H9 (cell line): ENCODE results near the gene EFHD2. TPM values are rescaled to one million over a fixed set of nuclear protein-coding genes. Genes with fewer than 3 reads are reported as not detected.

Experiments used
- DNase-seq: peaks from one replicate; pipeline ENCODE4 v3.0.0-alpha.2; 2017
- H2AFZ ChIP-seq: one replicate; pipeline ENCODE4 v1.6.1; 2013; ENCODE audit warnings: mild to moderate bottlenecking, low read length, control low read depth, moderate library complexity
- H2AK5ac ChIP-seq: 2 replicates; pipeline ENCODE4 v1.6.1; 2013; ENCODE audit warnings: low read length, control low read depth, mixed read lengths; ENCODE audit not compliant: insufficient read length
- H2BK120ac ChIP-seq: one replicate; pipeline ENCODE4 v1.6.1; 2013; ENCODE audit warnings: low read depth, mild to moderate bottlenecking, low read length, control low read depth, inconsistent platforms; ENCODE audit not compliant: poor library complexity, severe bottlenecking
- H2BK12ac ChIP-seq: 2 replicates; pipeline ENCODE4 v1.6.1; 2013; ENCODE audit warnings: low read length, control low read depth, mixed read lengths, low read depth; ENCODE audit not compliant: insufficient read length
- H2BK15ac ChIP-seq: 2 replicates; pipeline ENCODE4 v1.6.1; 2013; ENCODE audit warnings: low read depth, low read length, control low read depth
- H2BK20ac ChIP-seq: one replicate; pipeline ENCODE4 v1.6.1; 2013; ENCODE audit warnings: low read depth, mild to moderate bottlenecking, low read length, control low read depth, inconsistent platforms; ENCODE audit not compliant: poor library complexity, severe bottlenecking
- H2BK5ac ChIP-seq: 2 replicates; pipeline ENCODE4 v1.6.1; 2013; ENCODE audit warnings: low read length, control low read depth, mixed read lengths; ENCODE audit not compliant: insufficient read length
- H3K14ac ChIP-seq: 2 replicates; pipeline ENCODE4 v1.6.1; 2013; ENCODE audit warnings: low read length, control low read depth; ENCODE audit not compliant: insufficient read depth
- H3K18ac ChIP-seq: 2 replicates; pipeline ENCODE4 v1.6.1; 2013; ENCODE audit warnings: low read depth, mild to moderate bottlenecking, mixed read lengths, low read length, control low read depth; ENCODE audit not compliant: insufficient read length
- H3K23ac ChIP-seq: 2 replicates; pipeline ENCODE4 v1.6.1; 2013; ENCODE audit warnings: low read length, control low read depth, mixed read lengths, low read depth; ENCODE audit not compliant: insufficient read length
- H3K23me2 ChIP-seq: 2 replicates; pipeline ENCODE4 v1.6.1; 2013; ENCODE audit warnings: low read depth, mild to moderate bottlenecking, mixed read lengths, low read length, control low read depth; ENCODE audit not compliant: insufficient read length, poor library complexity, severe bottlenecking
- H3K27ac ChIP-seq: 2 replicates; pipeline ENCODE4 v1.5.1; 2013; ENCODE audit warnings: low read length, control low read depth, mixed read lengths, low read depth; ENCODE audit not compliant: insufficient read length
- H3K27me3 ChIP-seq: 2 replicates; pipeline ENCODE4 v1.6.1; 2013; ENCODE audit warnings: low read length, control low read depth, inconsistent platforms; ENCODE audit not compliant: insufficient read depth
- H3K4ac ChIP-seq: 2 replicates; pipeline ENCODE4 v1.6.1; 2013; ENCODE audit warnings: low read depth, mild to moderate bottlenecking, control low read depth, inconsistent platforms, low read length, moderate library complexity
- H3K4me1 ChIP-seq: 2 replicates; pipeline ENCODE4 v1.6.1; 2013; ENCODE audit warnings: low read length, control low read depth, inconsistent platforms; ENCODE audit not compliant: insufficient read depth
- H3K4me2 ChIP-seq: 2 replicates; pipeline ENCODE4 v1.6.1; 2013; ENCODE audit warnings: low read length, control low read depth, mixed read lengths; ENCODE audit not compliant: insufficient read length, insufficient read depth
- H3K56ac ChIP-seq: 2 replicates; pipeline ENCODE4 v1.6.1; 2013; ENCODE audit warnings: low read depth, mild to moderate bottlenecking, mixed read lengths, low read length, control low read depth; ENCODE audit not compliant: insufficient read length
- H3K79me1 ChIP-seq: 2 replicates; pipeline ENCODE4 v1.6.1; 2013; ENCODE audit warnings: low read depth, mild to moderate bottlenecking, moderate library complexity, low read length, control low read depth, inconsistent platforms; ENCODE audit not compliant: insufficient read depth, poor library complexity, severe bottlenecking
- H3K79me2 ChIP-seq: 2 replicates; pipeline ENCODE4 v1.6.1; 2013; ENCODE audit warnings: low read length, control low read depth, inconsistent platforms; ENCODE audit not compliant: insufficient read depth
- H3K9ac ChIP-seq: 2 replicates; pipeline ENCODE4 v1.6.1; 2013; ENCODE audit warnings: low read length, control low read depth, mixed read lengths; ENCODE audit not compliant: insufficient read length; ENCODE audit errors: extremely low read depth
- H3K9me3 ChIP-seq: one replicate; pipeline ENCODE4 v1.6.1; 2013; ENCODE audit warnings: low read depth, low read length, inconsistent platforms; ENCODE audit not compliant: control insufficient read depth
- H3T11ph ChIP-seq: one replicate; pipeline ENCODE4 v1.6.1; 2013; ENCODE audit warnings: mild to moderate bottlenecking, low read length, control low read depth, inconsistent platforms
- H4K20me1 ChIP-seq: one replicate; pipeline ENCODE4 v1.6.1; 2013; ENCODE audit not compliant: control insufficient read depth, insufficient read length, insufficient read depth
- H4K5ac ChIP-seq: 2 replicates; pipeline ENCODE4 v1.6.1; 2013; ENCODE audit warnings: low read depth, mild to moderate bottlenecking, mixed read lengths, low read length, control low read depth; ENCODE audit not compliant: insufficient read length
- H4K8ac ChIP-seq: replicated peaks from 2 replicates; pipeline ENCODE4 v1.6.1; 2013; ENCODE audit warnings: low read length, control low read depth, mixed read lengths, low read depth; ENCODE audit not compliant: insufficient read length
- H4K91ac ChIP-seq: 2 replicates; pipeline ENCODE4 v1.6.1; 2013; ENCODE audit warnings: low read depth, mild to moderate bottlenecking, moderate library complexity, mixed read lengths, low read length, control low read depth; ENCODE audit not compliant: insufficient read length
- H3K27ac Mint-ChIP-seq, 3 experiments: 2 replicates in 2 of 3; 3 replicates in 1 of 3; pipeline ENCODE4 v1.8.0; 2020 to 2021; ENCODE audit warnings: mixed read lengths in 3 of 3, mild to moderate bottlenecking in 1 of 3, moderate library complexity in 1 of 3
- H3K27me3 Mint-ChIP-seq: 2 replicates; pipeline ENCODE4 v1.8.0; 2021; ENCODE audit warnings: low read depth, mild to moderate bottlenecking, moderate library complexity, mixed read lengths
- H3K36me3 Mint-ChIP-seq, 3 experiments: 2 replicates in 2 of 3; 3 replicates in 1 of 3; pipeline ENCODE4 v1.8.0; 2020 to 2021; ENCODE audit warnings: low read depth in 3 of 3, mixed read lengths in 3 of 3; ENCODE audit not compliant: insufficient read depth in 1 of 3
- H3K4me1 Mint-ChIP-seq, 2 experiments: 2 replicates each; pipeline ENCODE4 v1.8.0; 2020; ENCODE audit warnings: mixed read lengths in 2 of 2
- H3K4me3 Mint-ChIP-seq, 2 experiments: 2 replicates in 1 of 2; 3 replicates in 1 of 2; pipeline ENCODE4 v1.8.0; 2020 to 2021; ENCODE audit warnings: mild to moderate bottlenecking in 2 of 2, mixed read lengths in 2 of 2, moderate library complexity in 1 of 2
- H3K9me3 Mint-ChIP-seq, 2 experiments: 2 replicates in 1 of 2; 3 replicates in 1 of 2; pipeline ENCODE4 v1.8.0; 2020; ENCODE audit warnings: mild to moderate bottlenecking in 2 of 2, mixed read lengths in 2 of 2, moderate library complexity in 1 of 2
- CTCF ChIP-seq: fragments of 200-600 bp; sonication (generic); conservative IDR thresholded peaks from 3 replicates; pipeline ENCODE4 v1.8.0; 2021; ENCODE audit warnings: antibody characterized with exemption, mild to moderate bottlenecking
- WGBS: extraction: QIAGEN DNeasy Blood & Tissue Kit; methylation state at CpG from one replicate; pipeline ENCODE4 v1.1.7; 2013; ENCODE audit warnings: missing lambda C conversion rate, low lambda C conversion rate, mixed read lengths; ENCODE audit not compliant: insufficient read length; ENCODE audit errors: extremely low coverage; 5-methylcytosine and 5-hydroxymethylcytosine counted together
- total RNA-seq: library from RNA; stranded (reverse); gene quantifications from 2 replicates; pipeline ENCODE4 v1.2.1, GENCODE V29; 2021

The EFHD2 gene
- total RNA-seq, 1 experiment from 2014 or later, result 16.5 TPM

GRCh38 chr1:15439325-15439724 lies 29.6 kb downstream of the EFHD2 start:
- Histone ChIP-seq H2BK5ac (no peak overlapping the region), H3K9ac (no peak overlapping the region), H3K14ac (no peak overlapping the region), H3K4me1 (no peaks in the 10 kb centered on the region), H3K9me3 (no peaks in the 10 kb centered on the region), H2BK12ac (no peak overlapping the region), H2BK15ac (no peak overlapping the region), H3K4me2 (no peak overlapping the region), H3K79me2 (no peaks in the 10 kb centered on the region), H3K23me2 (no peaks in the 10 kb centered on the region), H4K5ac (no peak overlapping the region), H2BK120ac (no peak overlapping the region), H3K23ac (no peak overlapping the region), H4K91ac (no peak overlapping the region), H4K20me1 (no peaks in the 10 kb centered on the region), H3K27me3 (no peaks in the 10 kb centered on the region), H3K4ac (no peak overlapping the region), H2AK5ac (no peak overlapping the region), H3K27ac (no peak overlapping the region), H3K79me1 (no peaks in the 10 kb centered on the region), H3K56ac (no peak overlapping the region), H4K8ac (no peak overlapping the region), H3T11ph (no peak overlapping the region), H2AFZ (no peak overlapping the region), H3K18ac (no peak overlapping the region), H2BK20ac (no peak overlapping the region)
- WGBS, result no CpG with 5 or more reads among the region's 14 CpGs
- no peaks in the 10 kb centered on the region; a peak in 2 of 5 replicates for H3K9me3 Mint-ChIP-seq
- H3K27ac Mint-ChIP-seq, result no peak overlapping the region; a peak in 1 of 7 replicates
- H3K4me3 Mint-ChIP-seq, result no peak overlapping the region
- peaks cover 4% of the 10 kb centered on the region for H3K27me3 Mint-ChIP-seq
- no peak for TF ChIP-seq CTCF
- no peaks in the 10 kb centered on the region for H3K4me1 Mint-ChIP-seq
- DNase-seq, result no peak
- no peaks in the 10 kb centered on the region for H3K36me3 Mint-ChIP-seq
